SH-SY5Y (cell line): ENCODE data around the gene NMNAT2.

Experiments used
- GATA2 ChIP-seq: IDR thresholded peaks from 2 replicates; pipeline ENCODE4 v1.6.1; 2011; ENCODE audit warnings: mild to moderate bottlenecking, low read depth, low read length
- GATA3 ChIP-seq: IDR thresholded peaks from 2 replicates; pipeline ENCODE4 v1.6.1; 2011; ENCODE audit warnings: low read depth, mild to moderate bottlenecking, low read length, moderate library complexity

DNA sequence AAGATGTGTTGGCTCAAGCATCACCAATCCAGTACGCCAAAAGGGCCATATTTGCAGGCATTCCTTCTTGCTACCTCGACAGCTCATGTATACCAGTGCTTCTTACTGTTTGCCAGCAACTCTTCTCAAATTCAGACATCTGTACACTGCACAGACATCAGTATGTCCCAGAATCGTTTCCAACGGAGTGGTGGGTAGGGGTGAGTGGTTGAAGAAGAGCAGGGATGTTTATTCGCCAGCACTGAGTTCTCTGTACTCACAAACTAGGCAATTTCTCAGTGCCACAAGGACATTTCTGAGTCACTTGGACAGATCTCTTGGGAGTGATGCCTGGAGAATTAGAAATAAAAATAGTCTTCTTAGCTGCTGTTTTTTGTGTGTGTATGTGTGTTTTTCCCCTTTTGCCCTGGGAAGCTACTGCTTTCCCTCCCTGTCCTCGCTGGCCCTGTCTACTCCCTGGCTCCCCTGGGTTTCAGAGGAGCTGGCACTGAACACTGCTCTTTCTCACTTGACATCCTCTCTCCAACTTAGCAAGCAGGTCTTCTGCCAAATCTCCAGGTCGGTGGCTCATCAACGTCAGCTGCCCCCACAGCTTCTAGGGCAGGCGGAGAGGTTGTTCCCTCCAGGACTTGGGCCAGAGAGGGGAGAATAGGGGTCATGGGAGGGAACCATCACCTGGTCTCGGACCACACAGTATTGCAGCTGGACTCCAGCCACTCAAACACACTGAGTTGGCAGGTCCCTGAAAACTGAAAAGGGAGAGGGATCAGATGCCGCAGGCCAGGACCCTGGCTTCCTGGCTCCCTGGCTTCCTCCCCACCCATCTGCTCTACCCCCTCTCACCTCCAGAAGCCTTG, 90.5 kb downstream of the NMNAT2 start:
- TF ChIP-seq GATA2 (no peak), GATA3 (no peak)
